ENCODE results near the gene ARHGAP42. TPM values are rescaled to one million over a fixed set of nuclear protein-coding genes. Genes with fewer than 3 reads are reported as not detected.

ARHGAP42 gene
- total and polyA plus RNA-seq, 2 experiments from 2014 or later: 0.74 to 2.7 TPM

GRCh38 chr11:100918551-100919500 lies 231.7 kb downstream of the ARHGAP42 start:
- Histone ChIP-seq H2AFZ (no peak overlapping the region), H3K27ac (no peak overlapping the region), H3K9me3 (ENCODE audit: low read depth) (no peaks in the 10 kb centered on the region), H3K27me3 (replicated peaks; ENCODE audit: insufficient read depth) (no peaks in the 10 kb centered on the region), H3K4me3 (no peak overlapping the region), H3K4me2 (ENCODE audit: unreplicated experiment) (no peak overlapping the region), H3K9ac (no peak overlapping the region), H3K9me2 (ENCODE audit: insufficient read depth) (no peaks in the 10 kb centered on the region), H3K79me2 (ENCODE audit: insufficient read depth) (no peaks in the 10 kb centered on the region), H3K4me1 (ENCODE audit: insufficient read depth) (peaks cover 5% of the 10 kb centered on the region), H3F3A (ENCODE audit: insufficient read depth) (0 out of 2 replicates have a peak, but pooled peaks cover 8% of the 10 kb centered on the region), H3K36me3 (ENCODE audit: low read depth) (no peaks in the 10 kb centered on the region), H4K20me1 (ENCODE audit: insufficient read depth) (no peaks in the 10 kb centered on the region)
- 80 to 84% methylated on average over 6 of the region's 6 CpGs for WGBS, 2 experiments (ENCODE audit: low coverage in 1 of 2, low lambda C conversion rate in 2 of 2, missing lambda C conversion rate in 2 of 2)
- no peak for DNase-seq
- TF ChIP-seq EZH2phosphoT487 (IDR thresholded peaks at IDR 0.05; ENCODE audit: insufficient read depth, low read depth) (no peak), EZH2 (IDR thresholded peaks at IDR 0.05; ENCODE audit: insufficient read depth, poor library complexity, severe bottlenecking) (no peak)
- in situ Hi-C loops (cut with MboI): no loop called here

- Histone ChIP-seq H3K9me2 (ENCODE audit: insufficient read depth) (no peaks in the 10 kb centered on the region), H4K20me1 (ENCODE audit: insufficient read depth) (no peaks in the 10 kb centered on the region), H3K9me3 (ENCODE audit: low read depth) (no peaks in the 10 kb centered on the region), H3K9ac (no peak overlapping the region), H3K4me2 (ENCODE audit: unreplicated experiment) (no peak overlapping the region), H2AFZ (no peak overlapping the region), H3K36me3 (ENCODE audit: low read depth) (no peaks in the 10 kb centered on the region), H3K4me3 (no peak overlapping the region), H3F3A (ENCODE audit: insufficient read depth) (0 out of 2 replicates have a peak, but pooled peaks cover 11% of the 10 kb centered on the region), H3K4me1 (ENCODE audit: insufficient read depth) (peaks cover 7% of the 10 kb centered on the region), H3K79me2 (ENCODE audit: insufficient read depth) (no peaks in the 10 kb centered on the region), H3K27ac (no peak overlapping the region), H3K27me3 (replicated peaks; ENCODE audit: insufficient read depth) (no peaks in the 10 kb centered on the region)
- no peak for DNase-seq
- in situ Hi-C loops (cut with MboI): no loop called here
- no peak for TF ChIP-seq EZH2 (IDR thresholded peaks at IDR 0.05; ENCODE audit: insufficient read depth, poor library complexity, severe bottlenecking)
- TF ChIP-seq EZH2phosphoT487 (IDR thresholded peaks at IDR 0.05; ENCODE audit: insufficient read depth, low read depth): no peak
These were observed 233.5 kb downstream of the ARHGAP42 start for GRCh38 chr11:100920593-100920992.

- H3K79me2 ChIP-seq (ENCODE audit: insufficient read depth): no peaks in the 10 kb centered on the region
- TF ChIP-seq EZH2 (IDR thresholded peaks at IDR 0.05; ENCODE audit: insufficient read depth, poor library complexity, severe bottlenecking) (no peak), EZH2phosphoT487 (IDR thresholded peaks at IDR 0.05; ENCODE audit: insufficient read depth, low read depth) (no peak)
- peaks cover 12% of the 10 kb centered on the region for H3K4me1 ChIP-seq (ENCODE audit: insufficient read depth)
- H2AFZ ChIP-seq: no peak overlapping the region
- DNase-seq: no peak
- H3K27ac ChIP-seq: no peak overlapping the region
- no peak overlapping the region for H3K9ac ChIP-seq
- no peaks in the 10 kb centered on the region for H4K20me1 ChIP-seq (ENCODE audit: insufficient read depth)
- H3K4me2 ChIP-seq (ENCODE audit: unreplicated experiment): no peak overlapping the region
- H3K9me3 ChIP-seq (ENCODE audit: low read depth): no peaks in the 10 kb centered on the region
- H3K4me3 ChIP-seq: no peak overlapping the region
- no peaks in the 10 kb centered on the region for H3K27me3 ChIP-seq (replicated peaks; ENCODE audit: insufficient read depth)
- H3K9me2 ChIP-seq (ENCODE audit: insufficient read depth): no peaks in the 10 kb centered on the region
- in situ Hi-C loops (cut with MboI): no loop called here
- H3K36me3 ChIP-seq (ENCODE audit: low read depth): no peaks in the 10 kb centered on the region
- H3F3A ChIP-seq (ENCODE audit: insufficient read depth): 0 out of 2 replicates have a peak, but pooled peaks cover 11% of the 10 kb centered on the region
- 76 to 80% methylated on average over 5 of the region's 5 CpGs for WGBS, 2 experiments (ENCODE audit: low coverage in 1 of 2, low lambda C conversion rate in 2 of 2, missing lambda C conversion rate in 2 of 2)
These were observed 235.0 kb downstream of the ARHGAP42 start for GRCh38 chr11:100922121-100922520.

GRCh38 chr11:100923555-100923954 lies 236.5 kb downstream of the ARHGAP42 start:
- Histone ChIP-seq H3K27ac (no peak overlapping the region), H3K36me3 (ENCODE audit: low read depth) (no peaks in the 10 kb centered on the region), H3K9me3 (ENCODE audit: low read depth) (no peaks in the 10 kb centered on the region), H3K4me3 (no peak overlapping the region), H3K79me2 (ENCODE audit: insufficient read depth) (no peaks in the 10 kb centered on the region), H3K4me1 (ENCODE audit: insufficient read depth) (peaks cover 17% of the 10 kb centered on the region), H3K9ac (no peak overlapping the region), H3K9me2 (ENCODE audit: insufficient read depth) (no peaks in the 10 kb centered on the region), H3F3A (ENCODE audit: insufficient read depth) (0 out of 2 replicates have a peak, but pooled peaks cover 11% of the 10 kb centered on the region), H2AFZ (no peak overlapping the region), H3K27me3 (replicated peaks; ENCODE audit: insufficient read depth) (no peaks in the 10 kb centered on the region), H3K4me2 (ENCODE audit: unreplicated experiment) (no peak overlapping the region), H4K20me1 (ENCODE audit: insufficient read depth) (no peaks in the 10 kb centered on the region)
- WGBS, 2 experiments (ENCODE audit: low coverage in 1 of 2, low lambda C conversion rate in 2 of 2, missing lambda C conversion rate in 2 of 2): 62 to 69% methylated on average over 2 of the region's 2 CpGs
- peak; percentile 31 for DNase-seq
- in situ Hi-C loops (cut with MboI): no loop called here
- TF ChIP-seq EZH2phosphoT487 (IDR thresholded peaks at IDR 0.05; ENCODE audit: insufficient read depth, low read depth): no peak
- no peak for TF ChIP-seq EZH2 (IDR thresholded peaks at IDR 0.05; ENCODE audit: insufficient read depth, poor library complexity, severe bottlenecking)
